Type B pancreatic cell (in vitro differentiated cells): ENCODE data around the gene CHEK1. TPM values are rescaled to one million over a fixed set of nuclear protein-coding genes. Genes with fewer than 3 reads are reported as not detected.

Source experiments
- DNase-seq: peaks from one replicate; pipeline ENCODE4 v3.0.0; 2021; ENCODE audit warnings: mixed read lengths; ENCODE audit not compliant: unreplicated experiment; ENCODE audit errors: extremely low spot score
- H3K27ac Mint-ChIP-seq: 2 replicates; pipeline ENCODE4 v1.8.0; 2021; ENCODE audit warnings: mild to moderate bottlenecking, mixed read lengths
- H3K27me3 Mint-ChIP-seq: 2 replicates; pipeline ENCODE4 v1.8.0; 2021; ENCODE audit warnings: mixed read lengths
- H3K36me3 Mint-ChIP-seq: 2 replicates; pipeline ENCODE4 v1.8.0; 2021; ENCODE audit warnings: mixed read lengths
- H3K4me1 Mint-ChIP-seq: one replicate; pipeline ENCODE4 v1.8.0; 2021; ENCODE audit warnings: mixed read lengths; ENCODE audit not compliant: unreplicated experiment
- H3K4me3 Mint-ChIP-seq: 2 replicates; pipeline ENCODE4 v1.8.0; 2021; ENCODE audit warnings: mild to moderate bottlenecking, mixed read lengths
- H3K9me3 Mint-ChIP-seq: 2 replicates; pipeline ENCODE4 v1.8.0; 2021; ENCODE audit warnings: mixed read lengths
- CTCF ChIP-seq: fragments of 200-600 bp; sonication (generic); conservative IDR thresholded peaks from 2 replicates; pipeline ENCODE4 v1.5.0; 2021; ENCODE audit warnings: antibody characterized with exemption, mild to moderate bottlenecking
- total RNA-seq: library from RNA; stranded (reverse); gene quantifications from 2 replicates; pipeline ENCODE4 v1.2.1, GENCODE V29; 2021; ENCODE audit warnings: low replicate concordance

Gene CHEK1
- total RNA-seq, 1 donor from 2014 or later, result 54.1 TPM

- Mint-ChIP-seq H3K36me3 (peaks cover 11% of the 10 kb centered on the region), H3K27ac (peak overlapping the region; percentile 85), H3K27me3 (no peaks in the 10 kb centered on the region), H3K9me3 (no peaks in the 10 kb centered on the region), H3K4me3 (peak overlapping the region; percentile 94), H3K4me1 (peaks cover 14% of the 10 kb centered on the region)
- peak; percentile 94 for DNase-seq
- no peak for TF ChIP-seq CTCF
Observed at GRCh38 chr11:125625630-125626287, 796 bp downstream of the CHEK1 start.

- H3K27me3 Mint-ChIP-seq, result no peaks in the 10 kb centered on the region
- DNase-seq, result no peak
- H3K9me3 Mint-ChIP-seq, result no peaks in the 10 kb centered on the region
- H3K4me1 Mint-ChIP-seq, result peaks cover 14% of the 10 kb centered on the region
- peaks cover 9% of the 10 kb centered on the region for H3K36me3 Mint-ChIP-seq
- peak overlapping the region; percentile 94 for H3K4me3 Mint-ChIP-seq
- TF ChIP-seq CTCF, result peak; percentile 49
- peak overlapping the region; percentile 85 for H3K27ac Mint-ChIP-seq
Observed at GRCh38 chr11:125626288-125626950, 1.5 kb downstream of the CHEK1 start.

GRCh38 chr11:125627236-125627910 is 2.4 kb downstream of the CHEK1 start:
- Mint-ChIP-seq H3K27ac (peak overlapping the region; percentile 31), H3K27me3 (no peaks in the 10 kb centered on the region), H3K4me3 (peak overlapping the region; percentile 94), H3K9me3 (no peaks in the 10 kb centered on the region), H3K36me3 (peaks cover 3% of the 10 kb centered on the region), H3K4me1 (peaks cover 14% of the 10 kb centered on the region)
- DNase-seq, result no peak
- TF ChIP-seq CTCF, result no peak

GRCh38 chr11:125637840-125638239 is 12.9 kb downstream of the CHEK1 start:
- no peak for DNase-seq
- Mint-ChIP-seq H3K27me3 (no peaks in the 10 kb centered on the region), H3K27ac (no peak overlapping the region), H3K9me3 (no peaks in the 10 kb centered on the region), H3K4me1 (no peaks in the 10 kb centered on the region), H3K4me3 (no peak overlapping the region), H3K36me3 (peaks cover 26% of the 10 kb centered on the region)
- no peak for TF ChIP-seq CTCF

- no peak overlapping the region for H3K27ac Mint-ChIP-seq
- H3K4me1 Mint-ChIP-seq, result no peaks in the 10 kb centered on the region
- H3K9me3 Mint-ChIP-seq, result no peaks in the 10 kb centered on the region
- H3K36me3 Mint-ChIP-seq, result peaks cover 26% of the 10 kb centered on the region
- H3K27me3 Mint-ChIP-seq, result no peaks in the 10 kb centered on the region
- DNase-seq, result no peak
- TF ChIP-seq CTCF, result no peak
- H3K4me3 Mint-ChIP-seq, result no peak overlapping the region
Observed at GRCh38 chr11:125638315-125638714, 13.4 kb downstream of the CHEK1 start.
